Endothelial cell (in vitro differentiated cells): ENCODE results near the gene PIAS2. TPM values are rescaled to one million over a fixed set of nuclear protein-coding genes. Genes with fewer than 3 reads are reported as not detected.

ENCODE experiments used
- DNase-seq: peaks from one replicate; pipeline ENCODE4 v3.0.0; 2021; ENCODE audit warnings: low spot score
- H3K27ac Mint-ChIP-seq: one replicate; pipeline ENCODE4 v1.8.0; 2021; ENCODE audit warnings: mixed read lengths, inconsistent platforms; ENCODE audit not compliant: unreplicated experiment
- H3K27me3 Mint-ChIP-seq: one replicate; pipeline ENCODE4 v1.8.0; 2021; ENCODE audit warnings: mild to moderate bottlenecking, moderate library complexity, mixed read lengths, inconsistent platforms; ENCODE audit not compliant: unreplicated experiment
- H3K36me3 Mint-ChIP-seq: one replicate; pipeline ENCODE4 v1.8.0; 2021; ENCODE audit warnings: mild to moderate bottlenecking, low read depth, mixed read lengths, inconsistent platforms; ENCODE audit not compliant: unreplicated experiment
- H3K4me1 Mint-ChIP-seq: one replicate; pipeline ENCODE4 v1.8.0; 2021; ENCODE audit warnings: mild to moderate bottlenecking, mixed read lengths, inconsistent platforms; ENCODE audit not compliant: unreplicated experiment
- H3K4me3 Mint-ChIP-seq: one replicate; pipeline ENCODE4 v1.8.0; 2021; ENCODE audit warnings: mild to moderate bottlenecking, mixed read lengths, inconsistent platforms; ENCODE audit not compliant: unreplicated experiment
- H3K9me3 Mint-ChIP-seq: one replicate; pipeline ENCODE4 v1.8.0; 2021; ENCODE audit warnings: mixed read lengths, inconsistent platforms; ENCODE audit not compliant: unreplicated experiment
- total RNA-seq: library from RNA; stranded (reverse); fragmentation: NEBNext Ultra II Directional; extraction: Animal tissue kit (Norgen Biotek cat#: 25700); gene quantifications from one replicate; pipeline ENCODE4 v1.2.1, GENCODE V29; 2021; ENCODE audit not compliant: unreplicated experiment
- TF ChIP-seq, protein P1 (sequence below): fragments of 200-600 bp; sonication (generic); IDR thresholded peaks from one replicate; pipeline ENCODE4 v1.5.0; 2021; ENCODE audit warnings: antibody characterized with exemption; ENCODE audit not compliant: unreplicated experiment

Gene PIAS2
- total RNA-seq, 1 donor from 2014 or later = 47.5 TPM

DNA sequence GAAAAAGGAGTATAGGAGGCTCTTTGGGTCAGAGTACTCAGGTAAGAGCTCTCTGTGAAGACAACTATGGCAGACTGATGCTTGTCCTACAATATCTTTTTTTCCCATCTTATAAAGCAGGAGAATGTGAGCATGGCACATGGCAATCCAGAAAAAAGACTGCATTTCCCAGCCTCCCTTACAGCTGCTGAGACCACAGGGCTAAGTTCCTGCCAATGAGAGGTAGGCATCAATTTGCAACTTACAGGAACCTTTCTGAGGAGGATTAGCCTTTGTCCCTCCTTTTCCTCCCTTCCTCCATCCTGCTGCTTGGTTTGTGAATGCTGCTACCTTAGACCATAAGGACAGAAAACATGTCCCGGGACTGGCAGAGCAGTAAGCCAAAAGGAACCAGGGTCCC, 122.7 kb downstream of the PIAS2 start:
- no peak for DNase-seq
- Mint-ChIP-seq H3K9me3 (no peaks in the 10 kb centered on the region), H3K27ac (no peak overlapping the region), H3K27me3 (no peaks in the 10 kb centered on the region), H3K36me3 (peaks cover 6% of the 10 kb centered on the region), H3K4me1 (peaks cover 11% of the 10 kb centered on the region), H3K4me3 (no peak overlapping the region)
- TF ChIP-seq, protein P1, sequence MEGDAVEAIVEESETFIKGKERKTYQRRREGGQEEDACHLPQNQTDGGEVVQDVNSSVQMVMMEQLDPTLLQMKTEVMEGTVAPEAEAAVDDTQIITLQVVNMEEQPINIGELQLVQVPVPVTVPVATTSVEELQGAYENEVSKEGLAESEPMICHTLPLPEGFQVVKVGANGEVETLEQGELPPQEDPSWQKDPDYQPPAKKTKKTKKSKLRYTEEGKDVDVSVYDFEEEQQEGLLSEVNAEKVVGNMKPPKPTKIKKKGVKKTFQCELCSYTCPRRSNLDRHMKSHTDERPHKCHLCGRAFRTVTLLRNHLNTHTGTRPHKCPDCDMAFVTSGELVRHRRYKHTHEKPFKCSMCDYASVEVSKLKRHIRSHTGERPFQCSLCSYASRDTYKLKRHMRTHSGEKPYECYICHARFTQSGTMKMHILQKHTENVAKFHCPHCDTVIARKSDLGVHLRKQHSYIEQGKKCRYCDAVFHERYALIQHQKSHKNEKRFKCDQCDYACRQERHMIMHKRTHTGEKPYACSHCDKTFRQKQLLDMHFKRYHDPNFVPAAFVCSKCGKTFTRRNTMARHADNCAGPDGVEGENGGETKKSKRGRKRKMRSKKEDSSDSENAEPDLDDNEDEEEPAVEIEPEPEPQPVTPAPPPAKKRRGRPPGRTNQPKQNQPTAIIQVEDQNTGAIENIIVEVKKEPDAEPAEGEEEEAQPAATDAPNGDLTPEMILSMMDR = no peak

GRCh38 chr18:46793565-46793964, 123.7 kb downstream of the PIAS2 start:
- H3K4me3 Mint-ChIP-seq = no peak overlapping the region
- DNase-seq = no peak
- H3K4me1 Mint-ChIP-seq = peaks cover 11% of the 10 kb centered on the region

GRCh38 chr18:46789088-46789487, 128.2 kb downstream of the PIAS2 start:
- H3K27me3 Mint-ChIP-seq = no peaks in the 10 kb centered on the region
- peaks cover 4% of the 10 kb centered on the region for H3K9me3 Mint-ChIP-seq
- peaks cover 5% of the 10 kb centered on the region for H3K4me1 Mint-ChIP-seq
- TF ChIP-seq, protein P1 = no peak
- peaks cover 6% of the 10 kb centered on the region for H3K36me3 Mint-ChIP-seq
- no peak for DNase-seq
- H3K4me3 Mint-ChIP-seq = no peak overlapping the region
- H3K27ac Mint-ChIP-seq = no peak overlapping the region

More at GRCh38 chr18:46793565-46793964, 123.7 kb downstream of the PIAS2 start:
- Mint-ChIP-seq H3K36me3 (peaks cover 6% of the 10 kb centered on the region), H3K27ac (no peak overlapping the region), H3K9me3 (no peaks in the 10 kb centered on the region), H3K27me3 (no peaks in the 10 kb centered on the region)
- TF ChIP-seq, protein P1 = no peak

GRCh38 chr18:46787674-46788073, 129.6 kb downstream of the PIAS2 start:
- no peak for DNase-seq
- Mint-ChIP-seq H3K9me3 (peaks cover 4% of the 10 kb centered on the region), H3K27me3 (no peaks in the 10 kb centered on the region), H3K4me3 (no peak overlapping the region), H3K27ac (no peak overlapping the region), H3K4me1 (no peaks in the 10 kb centered on the region), H3K36me3 (peaks cover 6% of the 10 kb centered on the region)
- TF ChIP-seq, protein P1 = no peak

GRCh38 chr18:46772357-46772756, 144.9 kb downstream of the PIAS2 start:
- no peaks in the 10 kb centered on the region for H3K9me3 Mint-ChIP-seq
- H3K27ac Mint-ChIP-seq = no peak overlapping the region
- DNase-seq = no peak
- no peak overlapping the region for H3K4me3 Mint-ChIP-seq
- peaks cover 5% of the 10 kb centered on the region for H3K27me3 Mint-ChIP-seq
- no peaks in the 10 kb centered on the region for H3K36me3 Mint-ChIP-seq
- TF ChIP-seq, protein P1 = no peak
- H3K4me1 Mint-ChIP-seq = peaks cover 4% of the 10 kb centered on the region
